HL-60/S4 (cell line): ENCODE results near the gene MMP20.

Experiments used
- in situ Hi-C: fragments of 300-500 bp; cut with MboI; formaldehyde crosslinking; loops from 2 replicates; pipeline ENCODE4 v1.14.3; 2022; ENCODE audit warnings: low sequenced_read_pairs

Gene MMP20

GRCh38 chr11:102560555-102561011 is 64.5 kb downstream of the MMP20 start:
- in situ Hi-C loops = no loop called here

DNA sequence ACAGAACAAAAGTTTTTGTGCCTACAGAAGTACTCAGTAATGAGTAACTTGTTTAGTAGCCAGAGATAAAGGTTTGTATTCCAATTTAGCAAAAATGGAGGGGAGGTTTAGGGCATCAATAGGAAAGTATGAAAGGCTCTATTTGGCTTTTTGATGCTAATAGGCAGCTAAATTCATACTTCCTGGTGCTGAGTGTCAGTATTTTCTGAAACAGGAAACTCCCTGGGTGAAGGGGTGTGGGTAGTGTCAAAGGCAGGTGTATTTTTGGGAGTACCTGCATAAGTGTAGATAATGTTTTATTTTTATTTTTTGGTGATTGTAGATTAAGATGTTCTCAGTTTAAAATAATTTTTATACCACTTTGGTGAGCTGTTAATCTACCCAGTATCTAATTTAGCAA is 65.3 kb downstream of the MMP20 start:
- in situ Hi-C loops = no loop called here

- in situ Hi-C loops = no loop called here
Measured at GRCh38 chr11:102555091-102555490, 70.0 kb downstream of the MMP20 start.

DNA sequence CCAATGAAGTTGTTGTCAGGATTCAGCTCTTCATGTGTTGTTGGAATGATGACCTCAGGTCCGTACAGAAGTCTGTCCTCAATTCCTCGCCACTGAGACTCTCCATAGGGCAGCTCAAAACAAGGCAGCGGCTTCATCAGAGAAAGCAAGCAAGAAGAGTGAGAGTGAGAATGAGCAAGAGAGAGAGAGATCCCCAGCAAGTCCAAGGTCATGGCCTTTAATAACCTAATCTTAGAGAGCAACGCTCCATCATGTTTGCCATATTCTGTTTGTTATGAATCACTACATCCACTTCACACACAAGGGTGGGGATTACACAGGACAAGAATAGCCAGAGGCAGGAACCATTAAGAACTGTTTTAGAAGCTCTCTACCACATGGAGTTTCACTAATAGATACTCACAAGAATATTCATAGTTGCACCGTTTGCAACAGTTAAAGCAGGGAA is 71.3 kb downstream of the MMP20 start:
- in situ Hi-C loops = no loop called here

DNA sequence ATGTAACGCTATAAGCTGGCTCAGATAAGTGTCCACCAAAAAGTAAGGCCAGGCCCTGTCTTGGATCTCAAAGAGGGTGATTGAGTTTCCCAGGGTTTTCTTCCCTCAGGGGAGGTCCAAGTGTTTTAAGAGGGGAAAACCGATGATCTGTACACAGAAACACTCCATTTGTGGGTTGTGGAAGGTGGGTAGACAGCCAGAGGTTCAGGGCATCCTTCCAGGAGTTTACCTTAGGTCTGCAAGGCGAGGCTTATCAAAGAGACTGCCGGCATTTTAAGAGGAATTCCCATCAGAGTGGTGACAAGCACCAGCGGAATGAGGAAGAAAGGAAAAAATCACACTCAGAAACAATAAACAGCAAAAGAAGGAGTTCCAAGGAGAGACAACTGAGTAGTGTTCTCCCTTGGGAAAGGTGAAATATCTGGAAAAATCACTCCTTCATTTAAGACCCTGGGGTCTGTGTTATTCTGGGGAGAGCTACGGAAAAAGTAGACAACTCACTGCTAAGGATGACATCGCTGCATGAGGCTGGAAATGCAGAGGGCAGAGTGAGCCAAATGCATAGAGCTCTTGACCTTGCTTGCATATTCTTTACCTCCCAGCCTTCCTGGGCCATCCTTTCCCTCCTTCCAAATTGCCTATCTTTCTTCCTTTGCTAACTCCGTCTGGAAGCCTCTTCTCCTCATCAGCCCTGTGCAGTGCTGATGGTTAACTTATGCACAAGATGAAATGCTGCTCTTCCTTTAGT is 72.5 kb downstream of the MMP20 start:
- in situ Hi-C loops = no loop called here

DNA sequence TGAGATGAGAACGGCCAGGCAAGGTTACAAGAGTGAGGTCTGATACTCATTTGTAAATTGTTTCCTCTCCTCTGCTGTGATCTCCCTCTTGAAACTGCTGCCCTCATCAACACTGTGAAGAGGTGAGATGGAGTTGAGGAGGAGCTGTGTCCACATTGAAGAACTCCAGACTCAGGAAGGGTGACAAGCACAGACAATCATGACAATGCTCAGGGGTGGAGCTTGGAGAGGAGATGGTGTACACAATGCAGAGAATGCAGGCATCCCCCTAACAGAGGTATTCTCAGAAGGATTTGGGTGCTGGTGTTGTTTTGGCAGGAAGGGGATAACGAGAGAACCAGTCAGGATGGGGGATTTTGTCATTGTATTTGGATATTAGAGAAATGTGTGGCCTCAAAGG is 73.1 kb downstream of the MMP20 start:
- in situ Hi-C loops = no loop called here

DNA sequence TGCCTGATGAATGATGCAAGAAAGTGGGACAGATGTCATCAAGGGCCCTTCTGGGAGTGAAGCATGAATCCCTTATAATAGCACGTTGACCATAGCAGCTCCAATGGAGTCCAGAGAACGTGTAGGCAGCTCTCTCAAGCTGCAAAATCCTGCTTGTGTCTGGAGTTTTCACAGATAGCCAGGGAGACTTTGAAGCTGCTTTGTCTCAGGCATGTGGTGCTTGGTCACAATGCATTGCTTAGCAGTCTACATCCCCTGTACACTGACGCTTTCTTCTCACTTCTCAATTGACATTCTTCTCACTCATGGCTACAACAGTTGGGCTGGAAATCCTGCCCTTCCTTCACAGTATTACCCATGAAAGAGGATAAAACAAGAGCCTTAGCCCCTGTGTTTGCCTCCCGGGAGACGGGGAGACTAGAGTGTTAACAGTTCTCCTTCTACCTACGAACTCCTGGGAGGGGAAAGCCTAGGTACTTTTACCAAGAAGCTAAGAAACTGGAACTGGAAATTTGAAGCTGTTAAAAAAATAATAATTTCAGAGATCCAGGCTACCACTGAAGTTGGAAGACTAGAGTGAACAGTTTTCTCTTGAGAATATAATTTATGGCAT is 73.9 kb downstream of the MMP20 start:
- in situ Hi-C loops = no loop called here

- in situ Hi-C loops = no loop called here
Measured at GRCh38 chr11:102546923-102547471, 78.1 kb downstream of the MMP20 start.

- in situ Hi-C loops = no loop called here
Measured at GRCh38 chr11:102546427-102546826, 78.7 kb downstream of the MMP20 start.

GRCh38 chr11:102545701-102546100 is 79.4 kb downstream of the MMP20 start:
- in situ Hi-C loops = no loop called here

- in situ Hi-C loops = no loop called here
Measured at GRCh38 chr11:102544594-102544993, 80.5 kb downstream of the MMP20 start.

DNA sequence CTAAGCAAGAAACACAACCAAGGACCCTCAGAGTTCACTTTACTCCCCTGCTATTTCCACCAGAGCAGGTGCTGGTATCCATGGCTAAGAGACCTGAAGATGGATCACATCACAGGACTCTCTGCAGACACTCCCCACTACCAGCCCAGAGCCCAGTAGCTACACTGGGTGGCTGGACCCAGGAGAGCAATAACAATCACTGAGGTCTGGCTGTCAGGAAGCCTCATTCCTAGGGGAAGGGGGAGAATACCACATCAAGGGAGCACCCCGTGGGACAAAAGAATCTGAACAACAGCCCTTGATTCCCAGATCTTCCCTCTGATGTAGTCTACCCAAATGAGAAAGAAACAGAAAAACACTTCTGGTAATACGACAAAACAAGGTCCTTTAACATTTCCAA is 85.6 kb downstream of the MMP20 start:
- in situ Hi-C loops = no loop called here

- in situ Hi-C loops = no loop called here
Measured at GRCh38 chr11:102538932-102539331, 86.2 kb downstream of the MMP20 start.

DNA sequence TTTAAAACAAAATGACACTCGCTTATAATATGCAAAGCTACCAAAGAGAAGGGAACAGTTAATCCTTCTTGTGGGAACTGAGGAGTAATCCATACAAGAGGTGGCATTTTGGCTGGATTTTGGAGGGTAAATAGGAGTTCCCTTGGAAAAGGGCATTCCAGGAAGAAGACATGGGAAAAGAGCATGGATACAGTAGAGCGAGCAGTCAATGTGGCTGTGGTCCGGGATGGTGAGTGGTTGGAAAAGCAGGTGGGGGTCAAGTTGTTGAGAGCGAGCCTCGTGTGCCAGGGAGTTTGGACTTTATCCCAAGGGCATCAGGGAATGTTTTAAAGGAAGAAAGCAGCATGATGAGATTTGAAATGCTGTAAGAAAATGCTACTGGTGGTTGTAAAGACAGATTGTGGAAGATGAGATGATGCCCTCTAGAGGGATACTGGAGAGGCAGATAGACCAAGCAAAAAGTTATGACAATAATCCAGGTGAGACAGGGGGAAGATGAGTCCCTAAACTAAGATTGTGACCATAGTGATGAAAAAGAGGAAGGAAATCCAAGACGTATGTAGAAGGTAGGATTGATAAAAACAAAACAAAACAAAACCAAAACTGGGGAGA is 90.8 kb downstream of the MMP20 start:
- in situ Hi-C loops = no loop called here

DNA sequence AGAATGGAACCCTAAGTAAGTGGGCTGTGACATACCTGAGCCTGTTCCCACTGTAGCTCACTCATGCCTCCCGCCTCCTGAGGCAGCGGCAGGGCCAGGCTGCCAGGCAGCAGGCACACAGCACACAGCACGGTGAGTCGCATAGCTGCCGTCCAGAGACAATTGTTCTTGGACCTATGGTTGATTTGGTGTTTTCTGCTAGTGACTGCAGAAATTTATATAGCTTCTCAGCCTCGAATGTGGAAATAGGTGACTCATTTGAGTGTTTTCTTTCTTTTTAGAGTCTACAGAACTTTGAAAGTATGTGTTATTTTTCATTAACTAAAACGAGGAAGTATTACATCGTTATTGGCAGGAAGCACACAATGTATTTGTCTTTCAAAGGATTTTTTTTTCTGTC is 94.6 kb downstream of the MMP20 start, which contains the start of gene MMP7:
Gene MMP7, minus strand, starts transcription at position 190 of the 400 bp plus-strand sequence. Its CDS starts 47 bp downstream, at position 143.
- in situ Hi-C loops = no loop called here

GRCh38 chr11:102528618-102529017 is 96.5 kb downstream of the MMP20 start:
- in situ Hi-C loops = no loop called here

- in situ Hi-C loops = no loop called here
Measured at GRCh38 chr11:102527684-102528083, 97.4 kb downstream of the MMP20 start.

- in situ Hi-C loops = no loop called here
Measured at GRCh38 chr11:102527041-102527440, 98.1 kb downstream of the MMP20 start.
